GM10847 (cell line): Measurements from ENCODE around the gene CNPY1.

ENCODE experiments used
- POLR2A ChIP-seq: IDR thresholded peaks from 2 replicates; pipeline ENCODE4 v1.6.1; 2011; ENCODE audit not compliant: insufficient read length; ENCODE audit errors: extremely low read depth

The CNPY1 gene

GRCh38 chr7:155495440-155496248 is 50.7 kb downstream of the CNPY1 start:
- no peak for TF ChIP-seq POLR2A

DNA sequence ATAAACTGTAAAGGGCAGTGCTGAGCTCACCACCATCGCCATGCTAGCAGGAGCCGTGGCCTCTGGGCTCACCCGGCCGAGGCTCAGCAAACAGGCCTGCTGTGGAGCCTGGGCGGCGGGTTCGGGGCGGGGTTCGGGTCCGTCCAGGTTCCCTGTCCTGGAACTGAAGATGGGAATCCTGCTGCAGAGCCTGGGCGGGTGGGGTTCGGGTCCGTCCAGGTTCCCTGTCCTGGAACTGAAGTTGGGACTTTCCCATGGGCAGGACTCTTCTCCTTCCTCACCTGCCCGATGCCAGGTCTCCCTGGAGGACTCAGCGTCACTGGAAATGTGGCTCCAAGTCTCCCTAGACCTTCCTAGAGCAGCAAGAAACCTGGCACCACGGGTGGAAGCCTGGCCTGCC is 51.8 kb downstream of the CNPY1 start:
- TF ChIP-seq POLR2A, result no peak

DNA sequence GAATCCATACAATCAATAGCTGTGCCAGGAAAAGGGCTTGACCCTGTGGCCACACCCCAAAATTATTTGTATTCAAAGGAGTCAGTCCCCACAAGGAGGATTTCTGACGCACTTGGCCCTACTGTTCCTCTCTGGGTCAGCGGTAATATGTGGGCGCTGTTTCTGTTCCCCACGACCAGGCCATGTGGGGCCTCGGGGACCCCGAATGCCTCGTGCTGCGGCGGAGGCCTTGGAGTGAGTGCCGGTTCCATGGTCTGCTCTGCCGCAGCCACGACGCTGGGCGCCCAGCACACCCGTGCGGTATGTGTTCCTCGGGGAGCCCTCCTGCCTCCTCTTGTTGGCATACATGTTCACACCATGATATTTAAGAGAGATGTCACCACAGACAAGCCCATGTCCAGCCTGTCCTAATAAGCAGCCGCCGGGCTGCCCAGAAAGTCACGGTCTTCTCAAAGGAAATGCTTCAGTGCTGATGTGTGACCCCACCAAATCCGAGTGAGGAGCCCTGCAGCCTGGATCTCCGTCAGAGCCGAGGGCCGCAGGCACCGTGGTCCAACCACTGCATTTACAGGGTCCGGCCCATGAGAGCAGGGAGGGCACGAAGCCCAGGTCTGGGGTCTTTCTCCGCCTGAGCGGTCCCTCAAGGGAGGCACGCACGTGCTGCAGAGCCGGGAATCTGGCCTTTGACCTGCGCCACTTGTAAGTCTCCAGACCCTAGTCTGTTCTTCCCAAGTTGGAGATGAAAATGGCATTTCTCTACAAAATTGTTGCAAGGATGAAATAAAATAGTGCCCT is 52.4 kb downstream of the CNPY1 start:
- no peak for TF ChIP-seq POLR2A

DNA sequence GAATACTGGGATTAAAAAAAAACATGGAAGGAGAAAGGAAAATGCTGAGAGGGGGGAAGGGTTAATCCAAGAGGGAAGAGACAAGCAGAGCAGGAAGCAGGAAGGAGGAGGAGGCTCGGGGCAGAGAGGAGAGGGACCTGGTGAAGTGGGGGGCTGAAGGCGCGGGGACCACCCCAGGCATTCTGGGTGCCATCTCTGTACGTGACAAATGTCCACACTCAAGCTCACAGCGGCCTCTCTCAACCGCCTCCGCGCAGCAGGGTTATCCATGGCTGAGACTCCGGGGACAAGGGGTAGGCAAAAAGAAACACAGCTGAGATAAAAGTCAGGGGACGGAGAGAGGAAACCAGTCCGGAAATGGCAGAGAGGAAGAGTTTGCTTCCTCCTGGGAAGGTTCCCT is 54.5 kb downstream of the CNPY1 start:
- TF ChIP-seq POLR2A, result no peak

GRCh38 chr7:155490697-155491628 is 55.4 kb downstream of the CNPY1 start:
- no peak for TF ChIP-seq POLR2A

GRCh38 chr7:155489862-155490696 is 56.3 kb downstream of the CNPY1 start:
- TF ChIP-seq POLR2A, result no peak

GRCh38 chr7:155489158-155489840 is 57.1 kb downstream of the CNPY1 start:
- TF ChIP-seq POLR2A, result no peak

GRCh38 chr7:155488483-155489127 is 57.8 kb downstream of the CNPY1 start:
- TF ChIP-seq POLR2A, result no peak

DNA sequence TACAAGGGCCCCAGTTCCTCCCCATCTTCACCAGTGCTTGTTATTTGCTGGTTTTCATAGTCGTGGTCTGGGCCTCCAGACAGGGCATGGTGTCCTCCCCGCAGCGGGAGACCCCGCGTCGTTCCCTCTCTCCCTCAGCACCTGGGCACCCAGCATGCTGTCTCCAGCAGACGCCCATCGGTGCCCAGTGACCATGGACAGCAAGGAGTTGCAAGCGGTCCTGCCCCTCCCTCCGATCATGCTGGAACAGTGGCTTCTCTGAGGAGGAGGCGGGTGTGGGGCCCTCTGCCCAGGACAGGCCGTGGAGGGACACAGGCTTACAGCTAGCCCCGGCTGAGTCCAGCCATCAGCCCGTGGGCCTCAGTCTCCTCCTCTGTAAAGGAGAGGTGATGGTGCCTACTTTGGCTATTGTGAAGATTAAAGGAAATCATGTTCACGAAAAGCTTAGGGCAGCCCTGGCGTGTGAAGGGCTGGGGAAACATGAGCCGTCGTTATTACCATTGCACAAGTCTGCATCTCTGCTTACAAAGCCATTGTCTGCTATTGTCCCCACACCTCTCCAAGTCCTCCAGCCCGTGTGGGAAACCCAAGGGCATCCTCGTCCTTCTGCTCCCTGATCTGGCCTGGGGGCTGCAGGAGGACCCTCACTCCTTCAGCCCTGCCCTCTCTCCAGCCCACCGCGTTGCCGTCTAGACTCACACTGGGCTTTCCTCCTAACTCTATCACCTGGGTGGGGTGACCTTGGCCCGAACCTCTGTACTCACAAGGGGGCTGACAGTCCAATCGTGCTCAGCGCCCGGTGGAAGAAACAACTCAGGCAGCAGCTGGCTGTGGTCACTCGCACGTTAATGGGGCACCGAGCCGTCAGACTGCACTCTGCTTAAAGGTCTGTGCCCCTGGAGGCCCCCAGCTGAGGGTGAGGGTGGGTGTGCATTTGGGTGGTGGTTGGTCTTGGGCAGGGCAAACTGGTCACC is 58.6 kb downstream of the CNPY1 start:
- no peak for TF ChIP-seq POLR2A

- TF ChIP-seq POLR2A, result no peak
Measured at GRCh38 chr7:155486783-155487508, 59.4 kb downstream of the CNPY1 start.
